Smooth muscle cell (in vitro differentiated cells): ENCODE results near the gene SYPL1. TPM values are rescaled to one million over a fixed set of nuclear protein-coding genes. Genes with fewer than 3 reads are reported as not detected.

ENCODE experiments used
- DNase-seq: peaks from one replicate; lab custom pipeline; 2025; ENCODE audit not compliant: unreplicated experiment; lab: John Stamatoyannopoulos, UW
- H2AFZ ChIP-seq: fragments of 200-600 bp; sonication (generic); 2 replicates; pipeline ENCODE4 v1.6.0; 2016; ENCODE audit warnings: antibody characterized with exemption, low read depth, mild to moderate bottlenecking
- H3F3A ChIP-seq: fragments of 200-600 bp; sonication (generic); 2 replicates; pipeline ENCODE4 v1.6.0; 2017; ENCODE audit warnings: antibody characterized with exemption, low read depth
- H3K27ac ChIP-seq: fragments of 200-600 bp; sonication (generic); 2 replicates; pipeline ENCODE4 v1.5.1; 2016; ENCODE audit warnings: low read depth, mild to moderate bottlenecking
- H3K27me3 ChIP-seq: fragments of 200-600 bp; sonication (generic); 2 replicates; pipeline ENCODE4 v1.6.1; 2016; ENCODE audit warnings: low read depth, mild to moderate bottlenecking
- H3K36me3 ChIP-seq: fragments of 200-600 bp; sonication (generic); 2 replicates; pipeline ENCODE4 v1.5.1; 2016; ENCODE audit warnings: low read depth
- H3K4me1 ChIP-seq: fragments of 200-600 bp; sonication (generic); 2 replicates; pipeline ENCODE4 v1.5.1; 2016; ENCODE audit warnings: low read depth
- H3K4me2 ChIP-seq: fragments of 200-600 bp; sonication (generic); 2 replicates; pipeline ENCODE4 v1.6.0; 2016; ENCODE audit warnings: mild to moderate bottlenecking
- H3K4me3 ChIP-seq: fragments of 200-600 bp; sonication (generic); 2 replicates; pipeline ENCODE4 v1.5.1; 2016; ENCODE audit warnings: mild to moderate bottlenecking
- H3K79me2 ChIP-seq: fragments of 200-600 bp; sonication (generic); 2 replicates; pipeline ENCODE4 v1.6.0; 2016; ENCODE audit warnings: low read depth, mild to moderate bottlenecking
- H3K9ac ChIP-seq: fragments of 200-600 bp; sonication (generic); 2 replicates; pipeline ENCODE4 v1.6.0; 2016; ENCODE audit warnings: low read depth
- H3K9me3 ChIP-seq: fragments of 200-600 bp; sonication (generic); replicated peaks from 2 replicates; pipeline ENCODE4 v1.5.1; 2016; ENCODE audit warnings: low read depth
- H4K20me1 ChIP-seq: fragments of 200-600 bp; sonication (generic); 2 replicates; pipeline ENCODE4 v1.6.0; 2016; ENCODE audit warnings: low read depth
- CTCF ChIP-seq: fragments of 200-600 bp; sonication (generic); IDR thresholded peaks from 2 replicates; pipeline ENCODE4 v1.5.1; 2017; ENCODE audit warnings: borderline replicate concordance, mild to moderate bottlenecking, antibody characterized with exemption; ENCODE audit not compliant: insufficient read depth, poor library complexity, severe bottlenecking
- WGBS: methylation state at CpG from one replicate; pipeline ENCODE4 v1.1.7; 2016; ENCODE audit warnings: low lambda C conversion rate; 5-methylcytosine and 5-hydroxymethylcytosine counted together
- polyA plus RNA-seq: library from polyadenylated mRNA; unstranded; fragments of >200 nt; fragmentation: Nextera tagmentation; extraction: Ambion mirVana; gene quantifications from 2 replicates; pipeline ENCODE4 v1.2.1, GENCODE V29; 2016
- total RNA-seq: library from RNA; depleted of rRNA; stranded (reverse); fragments of >200 nt; gene quantifications from 2 replicates; pipeline ENCODE4 v1.2.3, GENCODE V29; 2014

Gene SYPL1
- total and polyA plus RNA-seq, 2 experiments from 2014 or later, result 75.2 to 107 TPM

- peaks cover 17% of the 10 kb centered on the region for H3K79me2 ChIP-seq
- no peak overlapping the region for H3K9ac ChIP-seq
- H3K4me1 ChIP-seq, result peaks cover 18% of the 10 kb centered on the region
- no peak overlapping the region for H3K27ac ChIP-seq
- H3F3A ChIP-seq, result peaks cover 9% of the 10 kb centered on the region
- H2AFZ ChIP-seq, result no peak overlapping the region
- H3K27me3 ChIP-seq, result no peaks in the 10 kb centered on the region
- H4K20me1 ChIP-seq, result peaks cover 15% of the 10 kb centered on the region
- WGBS, result 91% methylated on average over 5 of the region's 5 CpGs
- no peak overlapping the region for H3K4me2 ChIP-seq
- no peak overlapping the region for H3K4me3 ChIP-seq
- H3K36me3 ChIP-seq, result no peaks in the 10 kb centered on the region
- TF ChIP-seq CTCF, result no peak
- DNase-seq, result no peak
- H3K9me3 ChIP-seq, result no peaks in the 10 kb centered on the region
These were observed 2.7 kb upstream of the SYPL1 start for GRCh38 chr7:106114716-106115383.

GRCh38 chr7:106112972-106113421 lies 885 bp upstream of the SYPL1 start:
- H3K4me3 ChIP-seq, result peak overlapping the region; percentile 76
- peaks cover 30% of the 10 kb centered on the region for H3K4me1 ChIP-seq
- peaks cover 36% of the 10 kb centered on the region for H3K79me2 ChIP-seq
- no peak for DNase-seq
- peaks cover 9% of the 10 kb centered on the region for H3F3A ChIP-seq
- peak overlapping the region; percentile 91 for H3K27ac ChIP-seq
- TF ChIP-seq CTCF, result no peak
- peak overlapping the region; percentile 97 for H2AFZ ChIP-seq
- 82% methylated on average over 17 of the region's 17 CpGs for WGBS
- peaks cover 33% of the 10 kb centered on the region for H4K20me1 ChIP-seq
- H3K4me2 ChIP-seq, result peak overlapping the region; percentile 93
- H3K9me3 ChIP-seq, result no peaks in the 10 kb centered on the region
- H3K27me3 ChIP-seq, result no peaks in the 10 kb centered on the region
- H3K36me3 ChIP-seq, result no peaks in the 10 kb centered on the region
- no peak overlapping the region for H3K9ac ChIP-seq

GRCh38 chr7:106111655-106112117 lies 426 bp downstream of the SYPL1 start:
- H3K79me2 ChIP-seq, result peaks cover 49% of the 10 kb centered on the region
- H3K4me3 ChIP-seq, result peak overlapping the region; percentile 76

More at GRCh38 chr7:106111655-106112117, 426 bp downstream of the SYPL1 start:
- peaks cover 46% of the 10 kb centered on the region for H4K20me1 ChIP-seq
- peak overlapping the region; percentile 91 for H3K27ac ChIP-seq
- no peaks in the 10 kb centered on the region for H3K9me3 ChIP-seq
- peak overlapping the region; percentile 91 for H2AFZ ChIP-seq
- H3K9ac ChIP-seq, result peak overlapping the region; percentile 88
- H3F3A ChIP-seq, result peaks cover 9% of the 10 kb centered on the region
- no peaks in the 10 kb centered on the region for H3K36me3 ChIP-seq
- H3K4me1 ChIP-seq, result peaks cover 30% of the 10 kb centered on the region
- DNase-seq, result no peak
- peak overlapping the region; percentile 93 for H3K4me2 ChIP-seq
- under 1% methylated on average over 35 of the region's 53 CpGs for WGBS
- no peaks in the 10 kb centered on the region for H3K27me3 ChIP-seq
- no peak for TF ChIP-seq CTCF
